Inferior parietal cortex (tissue), 1 donor: ENCODE measurements around the gene SMPD4.
"Not testable (repeated sequence)": the region's sequence is repeated elsewhere in the genome, so short reads cannot be mapped to it uniquely, and the experiment has no call there.

Source experiments
- DNase-seq: peaks from one replicate; pipeline ENCODE4 v3.0.0-alpha.2; 2016; ENCODE audit errors: extremely low spot score

SMPD4 gene

GRCh38 chr2:130159376-130159775 lies 22.0 kb downstream of the SMPD4 start:
- DNase-seq: not testable (repeated sequence)

GRCh38 chr2:130158631-130159030 lies 22.8 kb downstream of the SMPD4 start:
- DNase-seq: no peak

- not testable (repeated sequence) for DNase-seq
Measured at GRCh38 chr2:130157825-130158514, 23.4 kb downstream of the SMPD4 start.

GRCh38 chr2:130157354-130157753 lies 24.0 kb downstream of the SMPD4 start:
- DNase-seq: not testable (repeated sequence)

GRCh38 chr2:130156624-130157004 lies 24.8 kb downstream of the SMPD4 start:
- no peak for DNase-seq

GRCh38 chr2:130155956-130156623 lies 25.3 kb downstream of the SMPD4 start:
- peak; percentile 40 for DNase-seq

- no peak for DNase-seq
Measured at GRCh38 chr2:130154773-130155765, 26.3 kb downstream of the SMPD4 start.

- DNase-seq: not testable (repeated sequence)
Measured at GRCh38 chr2:130154423-130154770, 27.0 kb downstream of the SMPD4 start.

- DNase-seq: not testable (repeated sequence)
Measured at GRCh38 chr2:130153721-130154422, 27.5 kb downstream of the SMPD4 start.

GRCh38 chr2:130152816-130153595 lies 28.4 kb downstream of the SMPD4 start:
- DNase-seq: no peak

GRCh38 chr2:130152136-130152815 lies 29.1 kb downstream of the SMPD4 start:
- not testable (repeated sequence) for DNase-seq

GRCh38 chr2:130151145-130151512 lies 30.3 kb downstream of the SMPD4 start:
- DNase-seq: not testable (repeated sequence)

GRCh38 chr2:130150181-130151144 lies 30.9 kb downstream of the SMPD4 start:
- DNase-seq: no peak

GRCh38 chr2:130148515-130148914 lies 32.9 kb downstream of the SMPD4 start:
- not testable (repeated sequence) for DNase-seq

GRCh38 chr2:130145006-130145414 lies 36.4 kb downstream of the SMPD4 start, which contains the start of gene CCDC74B:
TSS of gene CCDC74B (minus strand) at chr2:130145112. CDS start at chr2:130144996, 116 bp downstream.
- DNase-seq: peak; percentile 9

- not testable (repeated sequence) for DNase-seq
Measured at GRCh38 chr2:130143266-130144039, 37.9 kb downstream of the SMPD4 start.

- DNase-seq: not testable (repeated sequence)
Measured at GRCh38 chr2:130142396-130143265, 38.8 kb downstream of the SMPD4 start.
